HEK293 (cell line): ENCODE data around the gene KCNE1.

Experiments used
- CTCF ChIA-PET: fragments of 350-600 bp; formaldehyde crosslinking; extraction: SDS; loops from one replicate; lab custom pipeline; 2021; ENCODE audit warnings: antibody characterized with exemption; lab: Yijun Ruan, JAX
- POLR2A ChIA-PET: fragments of 300-600 bp; formaldehyde crosslinking; extraction: SDS; loops from one replicate; lab custom pipeline; 2020; ENCODE audit warnings: antibody characterized with exemption, inconsistent platforms; lab: Yijun Ruan, JAX
- H3K27ac ChIP-seq: fragments of 200-500 bp; sonication (Bioruptor generic); 2 replicates; pipeline ENCODE4 v1.5.1; 2014; ENCODE audit warnings: low read depth, low read length, control low read depth, inconsistent platforms; ENCODE audit errors: extremely low read depth
- H3K36me3 ChIP-seq, 2 experiments: fragments of 200-500 bp in 1 of 2; sonication (Bioruptor generic) in 1 of 2; 1 replicate in 1 of 2; 2 replicates in 1 of 2; pipeline ENCODE4 v1.5.1; 2014 to 2017; ENCODE audit warnings: inconsistent platforms in 2 of 2, low read length in 2 of 2; ENCODE audit not compliant: control insufficient read depth in 2 of 2, insufficient read depth in 1 of 2
- H3K4me1 ChIP-seq: fragments of 200-500 bp; sonication (Bioruptor generic); 2 replicates; pipeline ENCODE4 v1.5.1; 2014; ENCODE audit warnings: mild to moderate bottlenecking, low read length, inconsistent platforms; ENCODE audit not compliant: control insufficient read depth, insufficient read depth
- H3K4me3 ChIP-seq: 2 replicates; pipeline ENCODE4 v1.5.1; 2011; ENCODE audit warnings: low read depth, mild to moderate bottlenecking, control low read depth, low read length, moderate library complexity
- H3K9me3 ChIP-seq: fragments of 200-500 bp; sonication (Bioruptor generic); 2 replicates; pipeline ENCODE4 v1.5.1; 2014; ENCODE audit warnings: low read depth, low read length, inconsistent platforms; ENCODE audit not compliant: control insufficient read depth, insufficient read depth
- ATF2 ChIP-seq: fragments of 450-650 bp; formaldehyde crosslinking; IDR thresholded peaks from 2 replicates; pipeline ENCODE4 v1.5.1; 2016; ENCODE audit warnings: missing biosample characterization, missing genetic modification characterization, low read depth
- BCL11A ChIP-seq: fragments of 450-650 bp; formaldehyde crosslinking; IDR thresholded peaks from 2 replicates; pipeline ENCODE4 v1.5.1; 2016; ENCODE audit warnings: low read depth, missing biosample characterization, missing genetic modification characterization
- IKZF3 ChIP-seq: fragments of 450-650 bp; IDR thresholded peaks from 2 replicates; pipeline ENCODE4 v1.5.0; 2018; ENCODE audit warnings: missing biosample characterization, mild to moderate bottlenecking, missing genetic modification characterization, moderate library complexity
- PRDM10 ChIP-seq: fragments of 450-650 bp; formaldehyde crosslinking; IDR thresholded peaks from 2 replicates; pipeline ENCODE4 v1.5.1; 2016; ENCODE audit warnings: missing biosample characterization, missing genetic modification characterization
- SCRT2 ChIP-seq: fragments of 450-650 bp; formaldehyde crosslinking; IDR thresholded peaks from 2 replicates; pipeline ENCODE4 v1.5.1; 2016; ENCODE audit warnings: missing biosample characterization, missing genetic modification characterization
- SP3 ChIP-seq: fragments of 450-650 bp; formaldehyde crosslinking; IDR thresholded peaks from 2 replicates; pipeline ENCODE4 v1.5.1; 2016; ENCODE audit warnings: missing biosample characterization, missing genetic modification characterization
- WT1 ChIP-seq: fragments of 450-650 bp; formaldehyde crosslinking; IDR thresholded peaks from 2 replicates; pipeline ENCODE4 v1.5.1; 2016; ENCODE audit warnings: missing biosample characterization, missing genetic modification characterization
- ZBTB21 ChIP-seq: fragments of 450-650 bp; formaldehyde crosslinking; IDR thresholded peaks from 2 replicates; pipeline ENCODE4 v1.5.1; 2017; ENCODE audit warnings: missing biosample characterization, missing genetic modification characterization
- ZNF146 ChIP-seq: fragments of 450-650 bp; formaldehyde crosslinking; IDR thresholded peaks from 2 replicates; pipeline ENCODE4 v1.5.1; 2016; ENCODE audit warnings: missing biosample characterization, missing genetic modification characterization
- ZNF350 ChIP-seq: fragments of 450-650 bp; formaldehyde crosslinking; IDR thresholded peaks from 2 replicates; pipeline ENCODE4 v1.5.0; 2017; ENCODE audit warnings: missing biosample characterization, mild to moderate bottlenecking, missing genetic modification characterization
- ZNF426 ChIP-seq: fragments of 450-650 bp; formaldehyde crosslinking; IDR thresholded peaks from 2 replicates; pipeline ENCODE4 v1.5.1; 2017; ENCODE audit warnings: missing biosample characterization, missing genetic modification characterization, mild to moderate bottlenecking, inconsistent platforms, moderate library complexity
- ZNF560 ChIP-seq: fragments of 450-650 bp; formaldehyde crosslinking; IDR thresholded peaks from 2 replicates; pipeline ENCODE4 v1.5.1; 2017; ENCODE audit warnings: missing biosample characterization, missing genetic modification characterization, borderline replicate concordance
- ZNF658 ChIP-seq: fragments of 450-650 bp; formaldehyde crosslinking; IDR thresholded peaks from 2 replicates; pipeline ENCODE4; 2016; ENCODE audit warnings: missing biosample characterization, missing genetic modification characterization
- ZNF768 ChIP-seq: fragments of 450-650 bp; formaldehyde crosslinking; IDR thresholded peaks from 2 replicates; pipeline ENCODE4 v1.5.1; 2018; ENCODE audit warnings: missing biosample characterization, mild to moderate bottlenecking, missing genetic modification characterization
- ZSCAN30 ChIP-seq: fragments of 450-650 bp; IDR thresholded peaks from 2 replicates; pipeline ENCODE4 v1.5.1; 2018; ENCODE audit warnings: missing biosample characterization, mild to moderate bottlenecking, missing genetic modification characterization, moderate library complexity
- ZXDB ChIP-seq: fragments of 450-650 bp; formaldehyde crosslinking; IDR thresholded peaks from 2 replicates; pipeline ENCODE4 v1.5.1; 2016; ENCODE audit warnings: missing biosample characterization, missing genetic modification characterization

Gene KCNE1

GRCh38 chr21:34522284-34522683 is 10.3 kb upstream of the KCNE1 start:
- Histone ChIP-seq H3K36me3 (peaks cover 0 to 26% of the 10 kb centered on the region in 2 experiments; a peak in 1 of 3 replicates), H3K27ac (no peak overlapping the region), H3K9me3 (no peaks in the 10 kb centered on the region), H3K4me1 (peaks cover 8% of the 10 kb centered on the region), H3K4me3 (no peak overlapping the region)
- ChIA-PET POLR2A (interaction anchor here (0.6 kb wide), 1 partner anchor 92 kb away, joined by 3 read pairs; no protein-coding TSS in a partner anchor), CTCF (interaction anchor here (0.7 to 3.7 kb wide), 5 partner anchors 12 to 1425 kb away, joined by 3 to 18 read pairs (median 3); no protein-coding TSS in a partner anchor)
- no peak for TF ChIP-seq ZBTB21 (tag by site-specific recombination)
- no peak for TF ChIP-seq ZNF426 (tag by site-specific recombination)
- TF ChIP-seq BCL11A (tag by site-specific recombination) = no peak
- no peak for TF ChIP-seq ZNF658
- TF ChIP-seq IKZF3 (tag by site-specific recombination) = no peak
- no peak for TF ChIP-seq ZSCAN30 (tag by site-specific recombination)
- TF ChIP-seq ZNF146 = no peak

DNA sequence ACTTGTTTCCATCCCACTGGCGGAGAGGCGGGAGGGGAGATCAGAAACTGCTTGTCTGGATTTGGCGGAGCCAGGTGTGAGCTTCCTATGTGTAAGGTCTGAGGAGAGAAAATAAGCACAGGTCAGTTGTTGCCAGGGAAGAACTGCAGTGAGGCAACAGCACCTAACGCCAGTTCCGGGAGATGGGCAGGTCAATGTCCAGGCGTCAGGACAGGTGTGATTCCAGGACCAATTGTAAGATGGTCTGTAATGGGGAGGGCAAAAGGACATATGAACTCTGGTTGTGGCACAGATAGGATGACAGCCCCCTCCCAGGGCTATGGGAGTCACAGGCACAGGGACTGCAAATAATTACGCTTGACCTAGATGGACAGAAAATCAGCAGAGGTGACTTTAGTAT is 9.6 kb upstream of the KCNE1 start:
- H3K4me1 ChIP-seq = peaks cover 7% of the 10 kb centered on the region

More for the DNA sequence above, 9.6 kb upstream of the KCNE1 start:
- POLR2A ChIA-PET = interaction anchor here (0.6 kb wide), 1 partner anchor 11 kb away, joined by 3 read pairs; no protein-coding TSS in a partner anchor
- TF ChIP-seq ZNF350 (tag by site-specific recombination) (no peak), SCRT2 (tag by site-specific recombination) (no peak), ZNF768 (tag by site-specific recombination) (no peak), ZXDB (no peak), ZNF560 (tag by site-specific recombination) (no peak), ATF2 (tag by site-specific recombination) (no peak), SP3 (tag by site-specific recombination) (no peak), PRDM10 (tag by site-specific recombination) (no peak), WT1 (tag by site-specific recombination) (no peak)
- Histone ChIP-seq H3K36me3 (peaks cover 0 to 26% of the 10 kb centered on the region in 2 experiments; a peak in 1 of 3 replicates), H3K4me3 (no peak overlapping the region), H3K27ac (no peak overlapping the region), H3K9me3 (no peaks in the 10 kb centered on the region)
- CTCF ChIA-PET = interaction anchor here (0.6 to 3.7 kb wide), 4 partner anchors 11 to 161 kb away, joined by 3 to 18 read pairs (median 6); no protein-coding TSS in a partner anchor
